NCI-H774 (cell line): ENCODE results near the gene FTHL17.

ENCODE experiments used
- DNase-seq: peaks from one replicate; lab custom pipeline; 2025; lab: John Stamatoyannopoulos, UW

The FTHL17 gene

GRCh38 chrX:31071725-31072124, at the start of gene FTHL17:
Gene FTHL17 (minus strand): TSS chrX:31072041. CDS start chrX:31071953, 88 bp downstream.
- no peak for DNase-seq

GRCh38 chrX:31117266-31117665, 45.4 kb upstream of the FTHL17 start:
- no peak for DNase-seq

GRCh38 chrX:31115398-31115797, 43.6 kb upstream of the FTHL17 start:
- DNase-seq = no peak

GRCh38 chrX:31114858-31115257, 43.0 kb upstream of the FTHL17 start:
- DNase-seq = no peak

- DNase-seq = no peak
Observed at GRCh38 chrX:31112226-31112999, 40.6 kb upstream of the FTHL17 start.

DNA sequence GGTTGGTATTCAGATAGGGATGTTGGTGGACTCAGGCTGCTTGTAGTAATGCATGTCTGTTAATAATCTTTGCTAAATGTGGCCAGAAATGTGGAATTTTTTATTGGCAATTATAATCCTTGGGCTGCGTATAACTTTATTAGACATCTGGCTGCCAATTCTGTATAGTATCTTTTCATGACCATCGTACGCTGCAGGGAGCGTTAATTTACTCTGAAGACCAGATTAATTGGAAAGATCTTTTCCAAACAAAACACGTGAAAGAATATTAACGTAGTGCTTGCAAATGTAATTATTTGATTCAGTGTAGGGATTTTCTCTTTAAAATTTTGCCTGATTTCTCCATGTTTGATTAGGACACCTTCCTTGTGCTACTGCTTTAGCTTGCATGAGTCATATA, 38.8 kb upstream of the FTHL17 start:
- no peak for DNase-seq

GRCh38 chrX:31099536-31100090, 27.8 kb upstream of the FTHL17 start:
- DNase-seq = no peak

GRCh38 chrX:31098079-31098478, 26.2 kb upstream of the FTHL17 start:
- no peak for DNase-seq

- no peak for DNase-seq
Observed at GRCh38 chrX:31093639-31093975, 21.8 kb upstream of the FTHL17 start.

GRCh38 chrX:31092970-31093638, 21.3 kb upstream of the FTHL17 start:
- DNase-seq = no peak

- no peak for DNase-seq
Observed at GRCh38 chrX:31092476-31092875, 20.6 kb upstream of the FTHL17 start.

DNA sequence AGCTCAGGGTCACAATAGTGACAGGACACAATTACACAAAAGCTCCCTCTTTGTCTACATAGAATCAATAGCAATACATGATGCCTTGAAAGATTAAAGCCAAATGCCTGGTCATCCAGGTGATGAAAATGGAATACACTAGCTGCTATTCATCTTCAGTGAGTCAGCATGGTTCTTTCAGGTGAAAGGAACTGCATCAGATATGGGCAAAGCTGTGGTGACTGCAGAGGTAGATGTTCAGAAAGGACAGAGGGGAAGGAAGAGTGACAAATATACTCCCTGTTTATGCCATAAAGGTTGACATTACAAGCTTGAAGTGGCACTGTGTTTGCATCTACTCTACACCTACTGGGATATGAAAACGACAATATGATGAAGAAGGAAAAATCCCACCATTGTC, 20.0 kb upstream of the FTHL17 start:
- no peak for DNase-seq

DNA sequence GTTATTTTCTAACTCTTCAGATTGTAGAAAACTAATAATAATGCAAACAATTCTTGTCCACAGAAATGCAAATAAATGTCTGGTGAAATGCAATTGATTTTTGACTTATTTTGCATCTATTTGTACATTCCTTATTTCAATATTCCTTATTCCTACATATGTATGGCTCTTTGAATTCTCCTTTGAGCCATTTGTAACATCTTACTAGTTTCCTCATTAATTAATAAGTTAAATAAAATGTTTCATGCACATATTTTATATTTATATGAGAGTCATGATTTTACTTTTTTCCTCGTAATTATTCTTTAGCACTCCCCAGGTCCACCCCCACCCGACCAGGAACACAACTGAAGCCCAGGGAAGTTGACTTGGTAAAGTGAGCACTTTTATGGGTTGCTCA, 2.7 kb upstream of the FTHL17 start:
- no peak for DNase-seq

GRCh38 chrX:31071262-31071661, 579 bp downstream of the FTHL17 start:
- no peak for DNase-seq

DNA sequence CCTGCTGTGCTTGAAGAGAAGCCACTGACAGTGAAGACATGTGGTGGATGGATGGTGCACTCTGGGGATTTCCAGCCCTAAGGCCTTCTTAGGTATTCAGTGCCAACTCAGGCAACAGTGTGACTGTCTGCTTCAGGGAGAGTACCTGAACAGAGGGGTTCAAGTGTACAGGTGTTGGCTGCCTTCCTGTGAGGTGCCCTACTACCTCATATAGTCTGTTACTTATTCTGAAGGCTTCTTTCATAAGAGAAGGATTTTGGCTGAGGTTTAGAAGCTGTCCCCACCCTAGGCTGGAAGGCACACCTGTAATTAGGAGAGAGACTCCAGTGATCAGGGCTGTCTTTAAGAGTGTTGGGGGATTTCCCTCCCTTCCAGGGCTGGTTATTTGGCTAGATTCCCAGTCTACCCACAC, 1.8 kb downstream of the FTHL17 start:
- DNase-seq = no peak

DNA sequence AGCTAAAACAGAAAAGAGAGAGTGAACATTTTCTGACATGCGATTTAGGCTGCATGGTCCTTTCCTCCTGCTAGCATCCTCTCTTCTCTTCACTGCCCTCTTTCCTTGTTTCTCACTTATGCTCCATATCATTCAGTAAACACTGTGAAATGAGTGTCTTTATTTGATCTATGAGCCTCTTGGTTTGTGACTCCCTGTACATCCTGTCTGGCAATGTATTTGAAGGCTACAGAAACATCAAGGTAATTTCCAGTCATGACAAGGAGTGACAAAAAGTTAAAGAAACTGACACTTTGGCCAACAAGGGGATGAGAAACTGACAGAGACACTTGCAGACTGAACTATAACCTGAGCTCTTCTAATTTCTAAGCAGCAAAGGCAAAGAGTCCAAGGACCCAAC, 8.7 kb downstream of the FTHL17 start:
- DNase-seq = no peak

DNA sequence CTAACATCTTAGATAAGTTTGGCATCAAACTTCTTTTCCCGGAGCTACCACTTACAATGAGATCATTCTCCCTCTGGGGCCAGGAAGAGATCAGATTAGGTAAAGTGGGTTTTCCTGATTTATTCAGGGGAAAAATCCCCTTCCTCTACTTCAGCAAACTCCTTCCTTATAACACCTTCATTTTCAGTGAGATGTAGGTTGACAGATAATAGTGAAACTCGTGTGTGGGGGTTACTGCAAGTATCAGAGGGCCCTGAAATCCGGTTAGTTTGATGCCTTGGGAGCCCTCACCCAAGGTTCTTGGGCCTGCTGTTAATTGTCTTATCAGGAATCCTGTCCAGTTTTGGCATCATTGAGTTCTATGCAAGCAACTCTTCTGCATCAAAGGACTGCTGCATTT, 10.8 kb downstream of the FTHL17 start:
- DNase-seq = no peak

DNA sequence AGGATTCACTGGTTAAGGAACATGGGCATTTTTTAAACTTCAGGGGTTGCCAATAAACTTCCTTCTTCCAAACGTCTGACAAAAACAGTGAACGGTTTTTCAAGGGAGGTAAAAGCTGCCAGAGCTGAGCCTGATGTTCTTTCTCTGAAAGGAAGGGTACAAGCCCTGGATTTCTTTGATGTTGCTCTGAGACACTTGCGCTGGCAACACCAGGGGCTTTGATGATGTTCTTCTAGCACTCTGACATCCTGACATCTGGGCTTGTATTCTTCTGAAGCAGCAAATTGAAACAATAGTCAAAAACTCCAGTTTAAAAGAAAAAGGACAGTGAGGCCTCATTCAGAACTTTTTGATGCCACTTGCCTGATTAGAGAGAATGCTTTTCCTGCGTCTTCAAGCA, 11.8 kb downstream of the FTHL17 start:
- no peak for DNase-seq

GRCh38 chrX:31058284-31058683, 13.6 kb downstream of the FTHL17 start:
- DNase-seq = peak; percentile 31

- DNase-seq = no peak
Observed at GRCh38 chrX:31057691-31058090, 14.2 kb downstream of the FTHL17 start.

DNA sequence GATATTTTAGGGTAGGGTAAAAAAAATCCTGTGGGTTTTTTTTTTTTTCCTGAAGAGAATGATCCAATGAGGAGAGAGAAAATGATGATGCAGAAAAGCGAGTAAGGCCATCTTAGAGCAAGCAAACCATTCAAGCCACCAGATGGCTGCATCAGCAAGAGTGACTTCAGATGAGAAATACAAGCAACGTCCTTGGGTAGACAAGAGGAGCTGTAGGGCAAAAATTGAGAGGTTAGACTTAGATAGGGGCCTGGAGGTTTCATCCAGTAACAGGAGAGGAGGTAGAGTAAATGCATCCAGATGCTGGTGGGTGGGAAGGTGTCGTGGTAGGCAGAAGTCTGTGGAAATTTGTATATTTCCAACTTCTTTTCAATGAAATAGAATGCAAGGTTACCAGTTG, 14.6 kb downstream of the FTHL17 start:
- DNase-seq = no peak

DNA sequence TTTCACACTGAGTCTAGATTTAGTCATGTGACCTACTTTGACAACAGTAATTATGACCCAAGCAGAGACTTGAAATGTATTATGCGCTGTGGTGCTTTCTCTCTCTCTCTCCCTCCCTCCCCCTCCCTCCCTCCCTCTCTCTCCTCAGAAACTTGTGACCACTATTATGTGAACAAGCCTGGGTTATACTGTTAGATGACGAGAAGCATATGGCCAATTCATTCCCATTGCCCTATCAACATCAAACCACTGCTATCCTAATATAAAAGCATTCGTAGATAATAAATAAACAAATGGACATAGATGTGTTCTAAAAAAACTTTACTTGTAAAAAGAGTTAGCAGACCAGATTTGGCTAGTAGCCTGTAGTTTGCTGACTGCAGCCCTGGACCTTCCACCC, 18.2 kb downstream of the FTHL17 start:
- no peak for DNase-seq

GRCh38 chrX:31039327-31039711, 32.5 kb downstream of the FTHL17 start:
- DNase-seq = no peak
